ENCODE measurements around the gene IGSF22.

DNA sequence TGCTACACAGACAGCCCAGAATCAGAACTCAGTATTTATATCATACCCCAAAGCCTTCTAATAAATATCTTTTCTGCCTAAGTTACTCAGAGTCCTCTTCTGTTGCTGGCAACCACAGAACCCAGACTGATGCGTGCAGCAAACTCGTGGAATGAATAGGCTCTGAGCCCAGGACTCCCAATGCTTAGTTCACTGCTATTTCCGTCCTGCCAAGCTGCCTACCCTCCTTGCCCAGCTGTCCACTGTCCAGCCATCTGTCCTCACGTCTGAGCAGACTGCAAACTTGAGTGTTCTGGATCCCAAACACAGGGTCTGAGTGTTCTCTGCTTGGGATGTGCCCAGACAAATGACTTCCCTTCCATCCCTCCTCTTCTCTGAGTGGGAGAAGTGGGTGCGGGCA, 46.2 kb upstream of the IGSF22 start:
- TF ChIP-seq CTCF (IDR thresholded peaks at IDR 0.05; ENCODE audit: low read length), result no peak
- no peak for TF ChIP-seq EZH2 (optimal IDR thresholded peaks at IDR 0.05; ENCODE audit: low read depth, low read length)
